ENCODE data around the gene C3orf85.

Gene C3orf85

DNA sequence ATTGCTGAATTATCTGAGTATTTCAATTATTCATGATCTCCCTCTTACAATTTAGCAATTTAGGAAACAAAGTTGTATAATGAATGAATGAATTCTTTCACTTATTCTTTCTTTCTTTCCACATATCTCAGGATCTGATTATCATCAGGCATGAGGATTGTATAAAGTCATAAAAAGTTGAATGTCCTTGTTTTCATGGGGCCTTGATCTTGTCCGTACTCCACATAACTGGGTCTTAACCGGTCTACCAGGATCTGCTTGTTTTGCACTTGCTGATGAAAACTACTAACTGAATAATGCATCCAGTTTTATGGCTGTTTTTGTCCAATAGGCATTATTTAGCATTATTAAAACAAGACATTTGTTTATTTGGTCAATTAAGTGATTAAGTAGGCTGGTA lies 12.6 kb downstream of the C3orf85 start:
- DNase-seq (ENCODE audit: low read depth in 1 of 2, low spot score in 1 of 2) = no peak

DNA sequence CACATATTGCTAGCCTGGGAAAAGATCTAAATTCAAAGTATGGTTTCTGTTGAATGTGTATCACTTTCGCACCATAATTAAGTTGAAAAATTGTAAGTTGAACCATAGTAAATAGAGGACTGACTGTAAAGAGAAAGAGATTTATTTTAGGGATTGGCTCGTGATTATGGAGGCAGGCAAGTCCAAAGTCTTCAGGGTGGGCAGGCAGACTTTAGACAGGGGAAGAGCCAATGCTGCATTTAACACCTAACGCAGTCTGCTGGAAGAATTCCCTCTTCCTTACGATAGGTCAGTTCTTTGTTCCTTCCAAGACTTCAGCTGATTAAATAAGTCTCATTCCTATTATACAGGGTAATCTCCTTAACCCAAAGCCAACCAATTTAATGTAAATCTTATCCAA lies 15.8 kb downstream of the C3orf85 start:
- DNase-seq (ENCODE audit: low read depth in 1 of 2, low spot score in 1 of 2) = no peak

DNA sequence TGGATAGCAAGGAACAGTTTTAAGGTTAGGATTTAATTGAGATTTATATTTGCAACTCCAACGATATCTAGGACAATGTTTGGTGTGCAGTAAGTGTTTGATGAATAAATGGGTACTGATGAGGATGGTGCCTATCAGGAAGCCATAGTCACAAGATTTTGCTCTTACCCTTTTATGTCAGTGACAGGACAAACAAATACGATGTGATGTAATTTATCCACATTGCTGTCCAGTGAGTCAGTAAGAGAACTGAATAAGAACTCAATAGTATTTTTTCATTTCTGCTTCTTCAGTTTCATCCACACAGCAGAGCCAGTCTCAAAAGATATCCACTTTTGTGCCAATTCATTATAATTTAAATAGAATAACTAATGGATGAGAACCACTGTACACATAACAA lies 18.5 kb downstream of the C3orf85 start:
- DNase-seq (ENCODE audit: low read depth in 1 of 2, low spot score in 1 of 2) = no peak

DNA sequence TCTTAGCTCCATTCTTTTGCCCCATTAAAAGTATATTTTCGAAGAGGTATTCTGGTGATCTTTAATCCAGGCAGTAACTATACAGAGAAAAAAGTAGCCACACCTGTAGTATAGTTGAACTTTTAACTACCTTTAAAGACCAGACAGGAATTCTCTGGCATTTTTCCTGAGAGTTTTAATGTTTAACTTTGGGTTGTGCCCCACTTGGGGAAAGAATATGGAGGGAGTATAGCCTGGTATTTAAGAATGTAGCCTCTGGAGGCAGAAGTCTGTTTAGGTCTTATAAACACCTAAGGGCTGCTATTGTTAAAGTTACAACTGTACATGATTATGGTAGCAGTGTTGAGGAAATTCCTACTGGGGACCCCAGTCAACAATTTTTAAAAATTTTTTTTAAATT lies 19.3 kb downstream of the C3orf85 start:
- DNase-seq (ENCODE audit: low read depth in 1 of 2, low spot score in 1 of 2) = no peak

- no peak for DNase-seq (ENCODE audit: low read depth in 1 of 2, low spot score in 1 of 2)
These were observed 25.1 kb downstream of the C3orf85 start for GRCh38 chr3:109161487-109162123.

- DNase-seq (ENCODE audit: low read depth in 1 of 2, low spot score in 1 of 2) = no peak
These were observed 29.4 kb downstream of the C3orf85 start for GRCh38 chr3:109165905-109166304.

- DNase-seq (ENCODE audit: low read depth in 1 of 2, low spot score in 1 of 2) = no peak
These were observed 35.0 kb downstream of the C3orf85 start for GRCh38 chr3:109171479-109171878.

DNA sequence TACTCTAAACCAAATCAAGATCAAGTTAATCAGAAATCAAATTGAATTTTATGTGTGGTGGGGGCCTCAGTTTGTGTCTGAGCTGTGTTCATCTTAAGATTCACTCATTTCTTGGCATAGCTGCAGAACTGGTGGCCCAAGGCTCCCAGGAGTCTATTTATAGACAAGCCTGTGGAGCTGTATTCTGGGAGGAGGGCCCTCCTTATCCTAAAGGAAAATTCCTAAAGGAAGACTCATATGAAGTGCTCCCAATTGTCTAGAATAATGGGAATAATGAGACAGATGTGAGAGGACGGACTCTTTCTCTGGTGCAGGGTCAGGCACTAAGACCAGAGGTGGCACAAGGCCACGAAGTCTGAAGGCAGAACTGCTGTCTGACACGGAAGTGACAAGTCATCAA lies 38.9 kb downstream of the C3orf85 start:
- no peak for DNase-seq (ENCODE audit: low read depth in 1 of 2, low spot score in 1 of 2)

- no peak for DNase-seq (ENCODE audit: low read depth in 1 of 2, low spot score in 1 of 2)
These were observed 40.2 kb downstream of the C3orf85 start for GRCh38 chr3:109176726-109177125.

GRCh38 chr3:109177908-109178307 lies 41.4 kb downstream of the C3orf85 start:
- DNase-seq (ENCODE audit: low read depth in 1 of 2, low spot score in 1 of 2) = no peak

DNA sequence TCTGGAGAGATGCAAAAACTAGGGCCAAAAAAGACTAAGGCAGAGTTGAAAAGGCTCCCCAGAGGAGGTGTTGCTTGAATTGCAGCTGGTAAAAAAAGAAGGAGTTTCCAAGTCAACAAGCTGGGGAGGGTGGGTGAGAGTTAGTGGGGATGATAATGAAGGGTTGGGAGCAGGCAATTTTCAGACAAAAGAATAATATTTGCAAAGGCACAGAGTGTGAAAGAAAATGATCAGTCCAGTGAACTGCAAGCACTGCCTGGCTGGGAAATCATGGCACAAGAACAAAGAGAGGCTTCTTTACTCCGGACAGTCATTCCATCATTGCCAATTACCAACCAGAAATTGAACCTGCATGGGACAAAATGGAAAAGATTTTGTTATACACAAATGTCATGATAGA lies 42.2 kb downstream of the C3orf85 start:
- no peak for DNase-seq (ENCODE audit: low read depth in 1 of 2, low spot score in 1 of 2)

DNA sequence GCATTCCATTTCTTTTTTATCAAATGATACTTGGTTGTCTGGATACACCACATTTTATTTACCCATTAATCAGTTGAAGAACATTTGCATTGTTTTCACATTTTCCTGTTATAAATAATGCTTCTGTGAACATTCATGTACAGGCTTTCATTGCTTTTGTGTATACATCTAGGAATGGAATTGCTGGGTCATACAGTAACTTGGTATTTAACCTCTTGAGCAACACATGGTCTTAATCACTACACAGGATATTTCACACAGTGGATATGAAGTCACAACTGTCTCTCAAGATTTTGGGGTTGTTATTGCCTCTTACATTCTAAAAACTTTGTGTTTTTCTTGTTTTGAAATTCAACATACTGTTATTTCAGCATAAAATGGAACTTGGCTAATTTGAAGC lies 48.2 kb downstream of the C3orf85 start:
- no peak for DNase-seq (ENCODE audit: low read depth in 1 of 2, low spot score in 1 of 2)

GRCh38 chr3:109187390-109187789 lies 50.9 kb downstream of the C3orf85 start:
- no peak for DNase-seq (ENCODE audit: low read depth in 1 of 2, low spot score in 1 of 2)

DNA sequence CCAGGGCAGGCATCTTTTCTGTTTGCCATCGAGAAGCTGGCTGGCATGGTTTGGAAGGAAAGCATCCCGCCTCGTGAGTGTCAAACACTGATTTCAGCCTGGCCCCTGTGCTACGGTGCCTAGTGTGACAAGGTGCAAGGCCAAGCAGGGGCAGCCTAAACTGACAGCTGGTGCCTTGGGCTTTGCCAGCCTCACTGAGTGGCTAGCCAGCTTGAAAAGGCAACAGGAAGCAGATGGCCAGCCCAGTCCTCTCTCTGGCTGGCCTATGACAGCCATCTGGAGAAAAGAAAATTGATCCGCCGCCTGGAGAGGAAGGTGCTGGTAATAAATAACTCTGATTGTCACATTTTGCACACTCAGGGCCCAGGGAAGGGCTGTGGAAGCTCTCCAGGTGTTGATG lies 52.2 kb downstream of the C3orf85 start:
- no peak for DNase-seq (ENCODE audit: low read depth in 1 of 2, low spot score in 1 of 2)

GRCh38 chr3:109191421-109191820 lies 54.9 kb downstream of the C3orf85 start:
- DNase-seq (ENCODE audit: low read depth in 1 of 2, low spot score in 1 of 2) = no peak

GRCh38 chr3:109195815-109196214 lies 59.3 kb downstream of the C3orf85 start:
- no peak for DNase-seq (ENCODE audit: low read depth in 1 of 2, low spot score in 1 of 2)

All from activated T-helper 1 cell treated with anti-CD3 and anti-CD28 coated beads, Interleukin-2, amount 50 U/mL, for 16 hours (primary cell).